GM19035 (cell line): ENCODE data around the gene RTEL1.
"Not testable (repeated sequence)": the region's sequence is repeated elsewhere in the genome, so short reads cannot be mapped to it uniquely, and the experiment has no call there.

Experiments
- ATAC-seq: cut with Tn5 transposase; IDR thresholded peaks from one replicate; pipeline ENCODE4 v1.9.1; 2021; ENCODE audit not compliant: unreplicated experiment

RTEL1 gene

GRCh38 chr20:63627129-63627750, 30.9 kb upstream of the RTEL1 start:
- peak; percentile 78 for ATAC-seq

- ATAC-seq: no peak
Observed at GRCh38 chr20:63627751-63628245, 30.3 kb upstream of the RTEL1 start.

GRCh38 chr20:63628246-63628975, 29.7 kb upstream of the RTEL1 start:
- no peak for ATAC-seq

GRCh38 chr20:63630956-63631355, 27.2 kb upstream of the RTEL1 start:
- ATAC-seq: not testable (repeated sequence)

GRCh38 chr20:63631426-63631825, 26.7 kb upstream of the RTEL1 start:
- ATAC-seq: not testable (repeated sequence)

- no peak for ATAC-seq
Observed at GRCh38 chr20:63633732-63634131, 24.4 kb upstream of the RTEL1 start.

GRCh38 chr20:63635431-63636141, 22.5 kb upstream of the RTEL1 start:
- ATAC-seq: peak; percentile 51

- no peak for ATAC-seq
Observed at GRCh38 chr20:63636752-63637628, 21.1 kb upstream of the RTEL1 start.

- no peak for ATAC-seq
Observed at GRCh38 chr20:63639093-63639975, 18.8 kb upstream of the RTEL1 start.

GRCh38 chr20:63640086-63640485, 18.0 kb upstream of the RTEL1 start:
- ATAC-seq: no peak

GRCh38 chr20:63640686-63641085, 17.4 kb upstream of the RTEL1 start:
- ATAC-seq: not testable (repeated sequence)

GRCh38 chr20:63641146-63641791, 16.8 kb upstream of the RTEL1 start:
- ATAC-seq: peak; percentile 33

- peak; percentile 75 for ATAC-seq
Observed at GRCh38 chr20:63641792-63642523, 16.2 kb upstream of the RTEL1 start.

GRCh38 chr20:63642527-63643247, 15.4 kb upstream of the RTEL1 start:
- no peak for ATAC-seq

GRCh38 chr20:63643499-63643898, 14.6 kb upstream of the RTEL1 start:
- ATAC-seq: no peak

GRCh38 chr20:63643946-63644345, 14.2 kb upstream of the RTEL1 start:
- no peak for ATAC-seq

GRCh38 chr20:63645218-63645617, 12.9 kb upstream of the RTEL1 start:
- no peak for ATAC-seq

GRCh38 chr20:63648190-63648589, 9.9 kb upstream of the RTEL1 start:
- no peak for ATAC-seq
